ENCODE measurements around the gene TRAP1.

DNA sequence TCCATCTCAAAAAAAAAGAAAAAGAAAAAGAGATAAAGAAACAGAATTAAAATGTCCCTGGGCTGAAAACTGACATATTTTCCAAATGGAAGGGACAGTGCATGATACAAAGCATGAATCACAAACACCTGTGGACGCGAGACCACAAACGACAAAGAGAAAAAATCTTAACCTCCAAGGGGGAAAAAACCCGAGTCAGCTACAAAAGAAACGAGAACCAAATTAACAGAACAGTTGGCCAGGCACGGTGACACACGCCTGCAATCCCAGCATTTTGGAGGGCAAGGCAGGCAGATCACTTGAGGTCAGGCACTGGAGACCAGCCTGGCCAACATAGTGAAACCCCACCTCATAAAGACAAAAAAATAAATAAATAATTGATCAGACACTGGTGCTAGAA lies 1.9 kb downstream of the TRAP1 start:
- TF ChIP-seq POLR2AphosphoS5 (IDR thresholded peaks at IDR 0.05; ENCODE audit: insufficient read depth in 1 of 2, low read depth in 1 of 2) (no peak), POLR2A (IDR thresholded peaks at IDR 0.05) (no peak)
- TF ChIP-seq, protein P1, sequence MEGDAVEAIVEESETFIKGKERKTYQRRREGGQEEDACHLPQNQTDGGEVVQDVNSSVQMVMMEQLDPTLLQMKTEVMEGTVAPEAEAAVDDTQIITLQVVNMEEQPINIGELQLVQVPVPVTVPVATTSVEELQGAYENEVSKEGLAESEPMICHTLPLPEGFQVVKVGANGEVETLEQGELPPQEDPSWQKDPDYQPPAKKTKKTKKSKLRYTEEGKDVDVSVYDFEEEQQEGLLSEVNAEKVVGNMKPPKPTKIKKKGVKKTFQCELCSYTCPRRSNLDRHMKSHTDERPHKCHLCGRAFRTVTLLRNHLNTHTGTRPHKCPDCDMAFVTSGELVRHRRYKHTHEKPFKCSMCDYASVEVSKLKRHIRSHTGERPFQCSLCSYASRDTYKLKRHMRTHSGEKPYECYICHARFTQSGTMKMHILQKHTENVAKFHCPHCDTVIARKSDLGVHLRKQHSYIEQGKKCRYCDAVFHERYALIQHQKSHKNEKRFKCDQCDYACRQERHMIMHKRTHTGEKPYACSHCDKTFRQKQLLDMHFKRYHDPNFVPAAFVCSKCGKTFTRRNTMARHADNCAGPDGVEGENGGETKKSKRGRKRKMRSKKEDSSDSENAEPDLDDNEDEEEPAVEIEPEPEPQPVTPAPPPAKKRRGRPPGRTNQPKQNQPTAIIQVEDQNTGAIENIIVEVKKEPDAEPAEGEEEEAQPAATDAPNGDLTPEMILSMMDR (IDR thresholded peaks at IDR 0.05), result no peak

Data from vagina (tissue), 2 donors.